Upper lobe of right lung (tissue), 1 donor: ENCODE data around the gene LSM5. TPM values are rescaled to one million over a fixed set of nuclear protein-coding genes. Genes with fewer than 3 reads are reported as not detected.

Source experiments
- ATAC-seq: fragments of 200-7000 bp; cut with Tn5 transposase; one replicate; pipeline ENCODE4 v1.9.1; 2020; ENCODE audit warnings: mild to moderate bottlenecking, moderate library complexity
- DNase-seq: peaks from one replicate; pipeline ENCODE4 v3.0.0-alpha.2; 2020
- H3K27ac ChIP-seq: fragments of 200-600 bp; one replicate; pipeline ENCODE4 v1.8.0; 2022
- H3K27me3 ChIP-seq: fragments of 200-600 bp; one replicate; pipeline ENCODE4 v1.8.0; 2022; ENCODE audit warnings: mild to moderate bottlenecking
- H3K36me3 ChIP-seq: fragments of 200-600 bp; one replicate; pipeline ENCODE4 v1.8.0; 2022
- H3K4me1 ChIP-seq: fragments of 200-600 bp; one replicate; pipeline ENCODE4 v1.8.0; 2022
- H3K4me3 ChIP-seq: fragments of 200-600 bp; one replicate; pipeline ENCODE4 v1.8.0; 2022; ENCODE audit warnings: mild to moderate bottlenecking
- H3K9me3 ChIP-seq: fragments of 200-600 bp; one replicate; pipeline ENCODE4 v1.8.0; 2022
- CTCF ChIP-seq: fragments of 200-600 bp; IDR thresholded peaks from one replicate; pipeline ENCODE4 v1.8.0; 2022; ENCODE audit warnings: antibody characterized with exemption
- intact Hi-C: fragments of 100-400 bp; cut with DNase I; formaldehyde crosslinking; loops from one replicate; pipeline ENCODE4 v1.11.0; 2022
- long read RNA-seq: library from polyadenylated mRNA; unstranded; transcript quantifications from one replicate; pipeline ENCODE4 v2.0.0, GENCODE V29; 2021
- total RNA-seq: library from RNA; stranded (reverse); fragmentation: NEBNext Ultra II Directional; extraction: Animal tissue kit (Norgen Biotek cat#: 25700); gene quantifications from one replicate; pipeline ENCODE4 v1.2.1, GENCODE V29; 2021
- donor health status: DM: no; HTN: yes; CAD: no; lungs with severe emphysema.

Gene LSM5
- 29.1 TPM for total RNA-seq
- long read RNA-seq, transcript LSM5-208 (5 exons, 2,258 nt) = major isoform, 9 of 15 reads
- long read RNA-seq, partial matches to known transcripts = 0 of 15 reads
- long read RNA-seq, other reads (novel, unspliced or antisense) = 5 of 15 reads

GRCh38 chr7:32490127-32490796, at the start of gene LSM5:
Gene LSM5 (minus strand): TSS chr7:32490380. CDS start chr7:32490365, 15 bp downstream.
- peak; percentile 94 for DNase-seq
- ATAC-seq = peak; percentile 92
- peak within 1 kb of the TSS; percentile 64 for H3K4me3 ChIP-seq
- no peaks in the 10 kb centered on the region for H3K9me3 ChIP-seq
- H3K27ac ChIP-seq = peak within 1 kb of the TSS; percentile 82
- H3K27me3 ChIP-seq = no peaks in the 10 kb centered on the region
- peaks cover 21% of the 10 kb centered on the region for H3K36me3 ChIP-seq
- H3K4me1 ChIP-seq = peaks cover 22% of the 10 kb centered on the region
- TF ChIP-seq CTCF = no peak
- intact Hi-C loops = no loop called here

- Histone ChIP-seq H3K9me3 (no peaks in the 10 kb centered on the region), H3K27me3 (no peaks in the 10 kb centered on the region), H3K27ac (no peak overlapping the region), H3K4me1 (peaks cover 6% of the 10 kb centered on the region), H3K4me3 (no peak overlapping the region), H3K36me3 (peaks cover 14% of the 10 kb centered on the region)
- no peak for TF ChIP-seq CTCF
- intact Hi-C loops = no loop called here
- DNase-seq (no peak), ATAC-seq (no peak)
Measured at GRCh38 chr7:32539366-32539765, 49.2 kb upstream of the LSM5 start.

GRCh38 chr7:32537760-32538159, 47.6 kb upstream of the LSM5 start:
- DNase-seq = no peak
- intact Hi-C loops = no loop called here
- no peak for TF ChIP-seq CTCF

GRCh38 chr7:32536585-32536984, 46.4 kb upstream of the LSM5 start:
- DNase-seq = no peak
- no peak for TF ChIP-seq CTCF
- intact Hi-C loops = no loop called here
- Histone ChIP-seq H3K4me1 (peaks cover 6% of the 10 kb centered on the region), H3K9me3 (no peaks in the 10 kb centered on the region), H3K4me3 (no peak overlapping the region), H3K36me3 (no peaks in the 10 kb centered on the region), H3K27ac (no peak overlapping the region), H3K27me3 (no peaks in the 10 kb centered on the region)
- ATAC-seq = no peak

More at GRCh38 chr7:32537760-32538159, 47.6 kb upstream of the LSM5 start:
- Histone ChIP-seq H3K27ac (no peak overlapping the region), H3K9me3 (no peaks in the 10 kb centered on the region), H3K4me3 (no peak overlapping the region), H3K27me3 (no peaks in the 10 kb centered on the region), H3K4me1 (peaks cover 6% of the 10 kb centered on the region), H3K36me3 (no peaks in the 10 kb centered on the region)
- no peak for ATAC-seq

GRCh38 chr7:32536016-32536415, 45.8 kb upstream of the LSM5 start:
- DNase-seq (no peak), ATAC-seq (no peak)
- Histone ChIP-seq H3K9me3 (no peaks in the 10 kb centered on the region), H3K27me3 (no peaks in the 10 kb centered on the region), H3K27ac (no peak overlapping the region), H3K4me1 (peaks cover 6% of the 10 kb centered on the region), H3K4me3 (no peak overlapping the region), H3K36me3 (no peaks in the 10 kb centered on the region)
- TF ChIP-seq CTCF = no peak
- intact Hi-C loops = no loop called here
